HT-29 (cell line): ENCODE results near the gene EDN1. TPM values are rescaled to one million over a fixed set of nuclear protein-coding genes. Genes with fewer than 3 reads are reported as not detected.

Source experiments
- DNase-seq: peaks from one replicate; pipeline ENCODE4 v3.0.0-alpha.2; 2015; ENCODE audit warnings: low spot score
- small RNA-seq: library from RNA; depleted of rRNA; stranded (forward); fragments of <200 nt; gene quantifications from one replicate; pipeline ENCODE3, GENCODE V24; 2014
- total RNA-seq: library from RNA; depleted of rRNA; stranded (reverse); fragments of >200 nt; shearing (Covaris generic); gene quantifications from 2 replicates; pipeline ENCODE4 v1.2.3, GENCODE V29; 2014

EDN1 gene
- total RNA-seq, 1 experiment from 2014 or later = 43.2 TPM

GRCh38 chr6:12344961-12345693 is 55.0 kb downstream of the EDN1 start:
- no peak for DNase-seq

DNA sequence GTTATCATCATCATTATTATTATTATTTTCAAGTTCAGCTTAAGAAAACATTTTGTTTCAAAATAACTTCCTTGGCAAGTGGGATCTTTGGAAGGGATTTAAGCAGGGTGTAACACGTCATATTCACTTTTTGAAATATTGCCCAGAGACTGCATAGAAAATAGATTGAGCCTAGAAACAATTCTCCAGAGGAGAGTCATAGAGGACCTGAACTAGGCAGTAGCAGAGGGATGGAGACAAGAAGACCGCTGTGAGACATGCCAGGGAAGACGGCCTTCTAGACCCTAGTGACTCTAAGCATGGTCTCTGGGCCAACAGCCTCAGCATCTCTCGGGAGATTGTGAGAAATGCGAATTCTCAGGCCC is 55.5 kb downstream of the EDN1 start:
- DNase-seq = no peak

Small RNAs within 50 kb of the gene (small RNA-seq; reads per million reads assigned to genes)
- not detected for gene SUMO2P12
